Caco-2 (cell line): ENCODE data around the gene NELL2. TPM values are rescaled to one million over a fixed set of nuclear protein-coding genes. Genes with fewer than 3 reads are reported as not detected.

Source experiments
- BruUV-seq: library from RNA; stranded (reverse); fragments of 400-500 nt; replicated peaks from 2 replicates; lab custom pipeline; 2021; lab: Mats Ljungman, UMichigan
- CTCF ChIA-PET: fragments of 300-600 bp; sonication (Branson Sonifier 250); formaldehyde crosslinking; loops from one replicate; lab custom pipeline; 2022; ENCODE audit warnings: antibody characterized with exemption; lab: Charles Lee
- POLR2A ChIA-PET: fragments of 300-600 bp; sonication (Branson Sonifier 250); formaldehyde crosslinking; loops from one replicate; lab custom pipeline; 2022; ENCODE audit warnings: antibody characterized with exemption; lab: Charles Lee
- DNase-seq, 2 experiments: peaks; one replicate each; pipeline versions ENCODE4 v3.0.0 to v3.0.0-alpha.2; 2020 to 2022
- H3K27me3 ChIP-seq: replicated peaks from 2 replicates; pipeline ENCODE4 v1.6.0; 2011; ENCODE audit warnings: low read length; ENCODE audit not compliant: control insufficient read depth, insufficient read depth
- H3K36me3 ChIP-seq: 2 replicates; pipeline ENCODE4 v1.5.1; 2011; ENCODE audit warnings: low read length; ENCODE audit not compliant: control insufficient read depth, insufficient read depth
- H3K4me1 ChIP-seq: fragments of 250-450 bp; sonication (Bioruptor Pico); 2 replicates; pipeline ENCODE4 v1.5.1; 2020; ENCODE audit warnings: mild to moderate bottlenecking
- H3K4me3 ChIP-seq: 2 replicates; pipeline ENCODE4 v1.5.1; 2011; ENCODE audit warnings: low read depth, mild to moderate bottlenecking, control low read depth, low read length
- H3K9me3 ChIP-seq: fragments of 250-450 bp; sonication (Bioruptor Pico); 2 replicates; pipeline ENCODE4 v1.5.1; 2020; ENCODE audit warnings: mild to moderate bottlenecking, moderate library complexity
- H3K27ac Mint-ChIP-seq: one replicate; pipeline ENCODE4 v1.8.0; 2022; ENCODE audit warnings: mixed read lengths; ENCODE audit not compliant: unreplicated experiment
- H3K27me3 Mint-ChIP-seq: one replicate; pipeline ENCODE4 v1.8.0; 2022; ENCODE audit warnings: mixed read lengths; ENCODE audit not compliant: insufficient read depth, unreplicated experiment
- H3K36me3 Mint-ChIP-seq: one replicate; pipeline ENCODE4 v1.8.0; 2022; ENCODE audit warnings: mild to moderate bottlenecking, mixed read lengths; ENCODE audit not compliant: insufficient read depth, unreplicated experiment
- H3K4me1 Mint-ChIP-seq: one replicate; pipeline ENCODE4 v1.8.0; 2022; ENCODE audit warnings: low read depth, mixed read lengths; ENCODE audit not compliant: unreplicated experiment
- H3K4me3 Mint-ChIP-seq: one replicate; pipeline ENCODE4 v1.8.0; 2022; ENCODE audit warnings: mild to moderate bottlenecking, moderate library complexity, mixed read lengths; ENCODE audit not compliant: unreplicated experiment
- H3K9me3 Mint-ChIP-seq: one replicate; pipeline ENCODE4 v1.8.0; 2022; ENCODE audit warnings: mixed read lengths; ENCODE audit not compliant: unreplicated experiment
- intact Hi-C: fragments of 100-400 bp; cut with micrococcal nuclease; formaldehyde crosslinking; loops from one replicate; pipeline ENCODE4 v1.10.0; 2022; ENCODE audit not compliant: unreplicated experiment
- total RNA-seq: library from RNA; stranded (reverse); gene quantifications from 2 replicates; pipeline ENCODE4 v1.2.3, GENCODE V29; 2022
- TF ChIP-seq, protein P1 (sequence below), 2 experiments: fragments of 200-600 bp in 1 of 2; IDR thresholded peaks; 1 replicate in 1 of 2; 2 replicates in 1 of 2; pipeline versions ENCODE4 v1.5.1 to v1.8.0; 2011 to 2022; ENCODE audit warnings: antibody characterized with exemption in 1 of 2, control low read depth in 1 of 2, inconsistent platforms in 1 of 2, low read depth in 1 of 2, low read length in 1 of 2, mild to moderate bottlenecking in 1 of 2, moderate library complexity in 1 of 2; ENCODE audit not compliant: insufficient read depth in 1 of 2, severe bottlenecking in 1 of 2, unreplicated experiment in 1 of 2

Gene NELL2
- total RNA-seq, 1 experiment from 2014 or later: 0.70 TPM

DNA sequence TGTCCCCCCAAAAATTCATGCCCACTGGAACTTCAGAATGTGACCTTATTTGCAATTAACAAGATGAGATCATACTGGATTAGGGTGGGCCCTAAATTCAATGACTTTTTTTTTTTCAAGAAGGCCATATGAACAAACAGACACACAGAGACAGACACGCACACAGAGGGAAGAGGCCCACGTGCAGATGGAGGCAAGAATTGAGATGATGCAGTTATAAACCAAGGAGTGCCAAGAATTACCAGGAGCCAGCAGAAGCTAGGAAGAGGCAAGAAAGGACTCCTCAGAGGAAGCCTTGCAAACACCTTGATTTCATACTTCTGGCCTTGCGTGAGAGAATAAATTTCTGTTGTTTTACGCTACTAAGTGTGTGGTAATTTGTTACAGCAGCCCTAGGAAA is 33.4 kb downstream of the NELL2 start:
- intact Hi-C loops: no loop called here
- Mint-ChIP-seq H3K27ac (no peak overlapping the region), H3K27me3 (peaks cover 8% of the 10 kb centered on the region), H3K9me3 (no peaks in the 10 kb centered on the region), H3K4me3 (no peak overlapping the region), H3K36me3 (no peaks in the 10 kb centered on the region), H3K4me1 (no peaks in the 10 kb centered on the region)
- no TSS peak for BruUV-seq
- TF ChIP-seq, protein P1, sequence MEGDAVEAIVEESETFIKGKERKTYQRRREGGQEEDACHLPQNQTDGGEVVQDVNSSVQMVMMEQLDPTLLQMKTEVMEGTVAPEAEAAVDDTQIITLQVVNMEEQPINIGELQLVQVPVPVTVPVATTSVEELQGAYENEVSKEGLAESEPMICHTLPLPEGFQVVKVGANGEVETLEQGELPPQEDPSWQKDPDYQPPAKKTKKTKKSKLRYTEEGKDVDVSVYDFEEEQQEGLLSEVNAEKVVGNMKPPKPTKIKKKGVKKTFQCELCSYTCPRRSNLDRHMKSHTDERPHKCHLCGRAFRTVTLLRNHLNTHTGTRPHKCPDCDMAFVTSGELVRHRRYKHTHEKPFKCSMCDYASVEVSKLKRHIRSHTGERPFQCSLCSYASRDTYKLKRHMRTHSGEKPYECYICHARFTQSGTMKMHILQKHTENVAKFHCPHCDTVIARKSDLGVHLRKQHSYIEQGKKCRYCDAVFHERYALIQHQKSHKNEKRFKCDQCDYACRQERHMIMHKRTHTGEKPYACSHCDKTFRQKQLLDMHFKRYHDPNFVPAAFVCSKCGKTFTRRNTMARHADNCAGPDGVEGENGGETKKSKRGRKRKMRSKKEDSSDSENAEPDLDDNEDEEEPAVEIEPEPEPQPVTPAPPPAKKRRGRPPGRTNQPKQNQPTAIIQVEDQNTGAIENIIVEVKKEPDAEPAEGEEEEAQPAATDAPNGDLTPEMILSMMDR (IDR thresholded peaks at IDR 0.05; ENCODE audit: insufficient read depth in 1 of 2, low read depth in 1 of 2, low read length in 1 of 2, severe bottlenecking in 1 of 2, unreplicated experiment in 1 of 2): no peak
- H3K36me3 ChIP-seq: no peaks in the 10 kb centered on the region
- ChIA-PET CTCF (no interaction called here), POLR2A (no interaction called here)
- H3K4me3 ChIP-seq: no peak overlapping the region
- H3K27me3 ChIP-seq: no peaks in the 10 kb centered on the region
- no peaks in the 10 kb centered on the region for H3K9me3 ChIP-seq
- DNase-seq: no peak
- no peaks in the 10 kb centered on the region for H3K4me1 ChIP-seq

DNA sequence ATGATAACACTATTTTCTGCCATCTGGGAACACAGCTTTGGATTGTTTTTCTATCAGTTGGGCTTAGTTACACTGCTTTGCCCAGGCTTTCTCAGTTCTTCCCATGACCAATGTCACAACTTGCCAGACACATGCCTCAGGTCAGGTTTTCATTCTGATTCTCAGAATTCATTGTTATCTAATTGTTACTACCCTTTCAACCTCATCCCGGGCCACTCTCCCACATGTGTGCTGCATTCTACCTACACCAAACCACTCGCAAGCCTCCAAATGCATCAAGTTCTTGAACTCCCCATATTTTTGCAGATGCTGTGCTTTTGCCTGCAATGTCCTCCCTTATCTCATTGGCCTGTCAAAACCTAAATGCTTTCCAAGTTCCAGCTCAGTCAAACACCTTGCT is 36.3 kb downstream of the NELL2 start:
- no peak for DNase-seq
- no TSS peak for BruUV-seq
- Histone ChIP-seq H3K27me3 (no peaks in the 10 kb centered on the region), H3K4me3 (no peak overlapping the region), H3K4me1 (no peaks in the 10 kb centered on the region), H3K9me3 (no peaks in the 10 kb centered on the region), H3K36me3 (no peaks in the 10 kb centered on the region)
- Mint-ChIP-seq H3K4me1 (no peaks in the 10 kb centered on the region), H3K27me3 (peaks cover 6% of the 10 kb centered on the region), H3K9me3 (no peaks in the 10 kb centered on the region), H3K27ac (no peak overlapping the region), H3K4me3 (no peak overlapping the region), H3K36me3 (no peaks in the 10 kb centered on the region)
- CTCF ChIA-PET: no interaction called here
- intact Hi-C loops: no loop called here
- POLR2A ChIA-PET: no interaction called here
- TF ChIP-seq, protein P1 (IDR thresholded peaks at IDR 0.05; ENCODE audit: insufficient read depth in 1 of 2, low read depth in 1 of 2, low read length in 1 of 2, severe bottlenecking in 1 of 2, unreplicated experiment in 1 of 2): no peak

DNA sequence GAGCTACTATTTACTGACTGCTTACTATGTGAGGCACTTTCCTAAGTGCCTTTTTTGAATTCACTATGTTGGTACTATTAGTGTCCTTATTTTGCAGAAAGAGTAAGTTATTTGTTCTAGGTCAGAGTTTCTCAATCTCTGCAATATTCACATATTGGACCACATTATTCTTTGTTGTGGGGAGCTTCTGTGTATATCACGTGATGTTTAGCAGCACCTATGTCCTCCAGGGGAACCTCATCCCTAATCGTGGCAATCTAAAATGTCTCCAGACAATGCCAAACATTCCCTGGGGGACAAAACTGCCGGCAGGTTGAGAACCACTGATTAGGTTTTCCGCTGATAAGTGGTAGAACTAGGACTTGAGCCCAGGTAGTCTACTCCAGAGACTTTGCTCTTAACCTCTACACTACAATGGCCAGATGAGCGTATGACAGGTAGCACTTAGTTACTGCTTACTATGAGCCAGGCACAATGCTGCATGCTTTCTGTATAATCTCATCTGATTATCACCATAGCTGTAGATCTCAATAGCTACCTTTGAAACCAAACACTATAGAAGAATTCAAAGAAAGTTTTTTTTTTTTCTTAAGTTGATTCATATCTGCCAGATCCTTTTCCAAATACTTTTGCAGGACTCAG is 38.9 kb downstream of the NELL2 start:
- H3K36me3 ChIP-seq: no peaks in the 10 kb centered on the region
- H3K27me3 ChIP-seq: no peaks in the 10 kb centered on the region
- TF ChIP-seq, protein P1 (IDR thresholded peaks at IDR 0.05; ENCODE audit: insufficient read depth in 1 of 2, low read depth in 1 of 2, low read length in 1 of 2, severe bottlenecking in 1 of 2, unreplicated experiment in 1 of 2): no peak
- no TSS peak for BruUV-seq
- H3K36me3 Mint-ChIP-seq: no peaks in the 10 kb centered on the region
- peaks cover 9% of the 10 kb centered on the region for H3K27me3 Mint-ChIP-seq
- intact Hi-C loops: no loop called here
- ChIA-PET POLR2A (no interaction called here), CTCF (interaction anchor here (0.6 kb wide), 1 partner anchor 59 kb away, joined by 3 read pairs; no protein-coding TSS in a partner anchor)
- no peaks in the 10 kb centered on the region for H3K9me3 Mint-ChIP-seq
- no peak overlapping the region for H3K27ac Mint-ChIP-seq
- H3K9me3 ChIP-seq: no peaks in the 10 kb centered on the region
- no peaks in the 10 kb centered on the region for H3K4me1 ChIP-seq
- no peak overlapping the region for H3K4me3 ChIP-seq
- no peak overlapping the region for H3K4me3 Mint-ChIP-seq
- no peaks in the 10 kb centered on the region for H3K4me1 Mint-ChIP-seq
- no peak for DNase-seq
